HS-27A (cell line): ENCODE data around the gene COL21A1.
"Not testable (repeated sequence)": the region's sequence is repeated elsewhere in the genome, so short reads cannot be mapped to it uniquely, and the experiment has no call there.

Source experiments
- DNase-seq: peaks from one replicate; pipeline ENCODE4 v3.0.0-alpha.2; 2012; ENCODE audit warnings: low read depth, missing footprints

The COL21A1 gene

DNA sequence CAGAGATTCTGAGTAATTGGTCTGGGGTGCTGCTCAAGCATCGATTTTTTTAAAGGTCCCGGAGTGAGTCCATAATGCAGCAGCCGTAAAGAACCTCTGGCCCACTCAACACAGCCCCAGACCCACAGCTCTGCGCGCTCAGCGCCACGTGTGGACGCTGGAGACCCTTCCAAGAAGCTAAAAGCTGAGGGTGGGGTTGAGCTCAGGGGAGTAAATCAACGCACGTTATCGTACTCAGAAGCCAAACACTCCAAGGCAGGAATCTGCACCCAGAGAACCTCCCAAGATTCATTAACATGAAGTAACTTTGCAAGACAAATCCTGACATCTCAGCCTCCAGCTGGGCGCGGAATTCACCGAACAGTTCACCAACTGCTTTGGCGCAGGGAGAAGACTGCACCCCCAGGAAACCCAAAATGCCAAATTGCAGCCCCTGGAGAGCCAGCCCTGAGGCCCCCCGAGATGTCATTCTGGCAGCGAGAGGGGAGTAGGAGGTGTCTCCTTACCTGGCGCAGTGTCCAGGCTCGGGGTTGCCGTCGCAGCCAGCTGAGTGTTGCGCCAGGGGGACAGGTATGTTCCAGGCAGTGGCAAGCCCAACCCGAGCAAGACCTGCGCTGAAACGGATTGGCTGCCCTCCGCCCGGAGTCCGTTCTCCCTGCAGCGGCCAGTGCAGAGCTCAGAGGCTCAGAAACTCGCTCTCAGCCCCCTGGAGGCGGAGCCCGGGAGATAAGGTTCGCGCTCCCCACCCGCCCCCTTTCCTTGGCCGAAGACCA, at the start of gene COL21A1:
Gene COL21A1, minus strand, starts transcription at position 700 of the 773 bp plus-strand sequence. CDS start 64,962 bp downstream, outside the sequence.
- no peak for DNase-seq

DNA sequence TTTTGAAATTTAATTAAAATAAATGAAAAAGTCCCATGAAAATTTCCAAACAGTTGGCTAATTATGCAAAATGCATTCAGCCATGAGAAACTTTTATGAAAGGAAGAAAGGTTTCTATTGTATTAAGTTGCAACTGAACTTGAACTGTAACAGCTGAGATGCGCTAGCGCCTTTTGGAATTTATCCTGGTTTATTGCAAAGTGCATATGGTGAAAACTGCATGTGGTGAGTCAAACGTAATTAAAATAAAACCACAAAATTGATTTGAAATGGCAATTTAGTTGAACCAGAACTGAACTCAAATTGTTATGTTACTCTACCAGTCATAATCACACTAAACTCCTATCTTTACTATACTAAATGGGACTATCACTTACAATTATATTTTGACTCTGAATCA, 46.4 kb upstream of the COL21A1 start:
- DNase-seq = no peak

DNA sequence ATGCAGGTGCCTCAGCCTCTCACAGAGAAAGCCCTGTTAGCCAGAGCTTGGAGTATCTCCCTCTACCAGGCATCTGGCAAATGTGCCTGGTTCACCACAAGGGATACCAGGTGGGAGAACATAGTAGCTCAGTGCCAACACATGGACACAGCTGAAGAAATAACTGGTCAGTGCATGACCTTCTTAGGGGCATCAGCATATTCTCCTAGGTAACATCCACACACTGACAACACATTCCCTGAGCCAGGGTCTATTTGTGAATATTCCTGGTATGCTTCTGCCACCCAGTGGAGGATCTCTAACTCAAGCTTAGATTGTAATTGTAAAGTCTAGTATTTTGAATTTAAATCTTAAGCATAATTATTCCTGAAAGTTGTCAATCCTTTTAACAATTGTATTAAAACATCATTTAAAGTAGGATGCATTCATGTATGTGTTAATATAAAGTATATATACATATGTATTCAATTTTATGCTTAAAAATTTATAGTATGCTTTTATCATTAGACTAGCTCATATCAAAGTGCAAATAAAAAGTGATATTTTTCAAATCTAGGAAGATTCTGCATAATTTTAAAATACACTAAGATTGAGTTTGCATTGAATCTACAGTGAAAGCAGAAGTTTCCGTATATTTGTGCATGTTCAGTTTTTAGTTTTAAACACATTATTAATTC, 45.3 kb upstream of the COL21A1 start:
- no peak for DNase-seq

DNA sequence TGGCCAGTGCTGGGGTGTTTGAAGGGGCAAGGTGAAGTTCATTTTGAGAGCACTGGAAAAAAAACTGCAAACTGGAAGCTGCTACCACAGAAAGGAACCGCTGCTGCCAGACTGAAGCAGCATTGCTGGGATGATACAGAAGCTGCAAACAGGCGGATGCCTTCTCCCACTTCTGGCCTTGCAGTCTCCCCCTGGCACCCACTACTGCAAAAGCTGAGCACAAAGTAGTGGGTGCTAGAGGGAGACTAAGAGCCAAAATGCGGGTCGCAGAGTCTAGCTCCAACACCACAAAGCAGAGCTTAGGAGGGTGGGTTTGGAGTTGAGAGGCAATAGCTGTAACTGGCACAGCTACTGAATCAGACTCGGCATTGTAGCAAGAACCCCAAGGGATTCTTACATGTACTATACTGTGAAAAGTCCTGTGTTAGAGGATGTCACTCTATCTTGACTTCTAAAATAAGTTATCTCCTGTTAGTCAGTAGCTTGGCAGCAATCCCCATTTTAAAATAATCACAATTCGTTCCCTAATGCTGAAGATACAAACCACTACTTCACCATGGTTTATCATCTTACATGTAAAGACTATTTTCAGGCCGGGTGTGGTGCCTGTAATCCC, 44.0 kb upstream of the COL21A1 start:
- no peak for DNase-seq

DNA sequence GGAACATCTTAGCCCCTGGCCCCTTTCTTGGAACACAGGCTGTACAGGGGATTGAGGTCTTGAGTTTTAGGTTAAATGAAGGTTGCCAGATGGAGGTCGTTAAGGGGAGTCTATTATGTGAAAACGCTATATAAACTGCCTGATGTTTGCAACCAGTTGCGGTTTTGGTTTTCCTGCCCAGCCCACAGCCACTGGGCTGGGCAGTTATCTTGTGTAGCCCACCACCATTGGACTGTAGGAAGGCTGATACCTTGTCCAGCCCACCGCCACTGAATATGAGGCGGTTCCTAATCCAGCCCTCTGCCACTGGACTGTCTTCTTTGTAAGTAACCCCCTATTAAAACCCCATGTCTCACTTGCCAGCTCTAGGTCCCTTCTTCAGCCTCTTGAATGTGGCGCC, 42.3 kb upstream of the COL21A1 start:
- no peak for DNase-seq

DNA sequence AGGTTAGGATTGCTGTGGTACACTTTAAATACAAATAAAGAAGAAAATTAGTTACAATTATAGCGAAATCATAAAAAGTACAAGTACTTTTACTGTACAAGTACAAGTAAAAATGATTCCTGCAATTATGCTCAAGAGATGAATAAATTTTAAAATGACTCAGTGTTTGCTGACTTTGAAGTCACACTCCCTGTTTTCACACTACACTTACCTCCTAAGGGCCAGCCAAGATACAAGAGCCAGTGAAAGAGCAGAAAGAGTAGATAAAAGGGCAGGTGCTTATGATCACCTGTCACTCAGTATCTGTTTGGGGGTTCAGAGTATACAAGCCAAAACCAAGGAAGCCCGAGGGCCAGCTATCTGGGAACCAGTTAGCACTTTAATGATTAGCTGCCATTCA, 41.0 kb upstream of the COL21A1 start:
- no peak for DNase-seq

DNA sequence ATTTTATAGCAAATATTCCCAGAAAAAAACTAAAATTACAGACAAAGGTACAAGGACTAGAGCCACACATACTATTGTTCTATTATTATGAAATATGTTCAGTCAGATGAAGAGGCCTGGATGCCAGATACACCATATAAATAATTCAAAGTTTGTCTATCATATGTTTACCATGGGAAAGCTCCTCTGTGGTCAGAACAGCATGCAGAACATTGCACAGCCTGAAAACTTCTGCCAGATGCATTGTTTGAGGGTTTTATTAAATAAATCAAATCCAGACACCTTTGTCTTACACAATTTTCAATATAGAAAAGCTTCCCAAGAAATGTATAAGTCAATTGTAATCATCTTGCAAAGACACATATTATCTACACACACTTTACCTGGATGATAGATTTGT, 35.0 kb upstream of the COL21A1 start:
- no peak for DNase-seq

DNA sequence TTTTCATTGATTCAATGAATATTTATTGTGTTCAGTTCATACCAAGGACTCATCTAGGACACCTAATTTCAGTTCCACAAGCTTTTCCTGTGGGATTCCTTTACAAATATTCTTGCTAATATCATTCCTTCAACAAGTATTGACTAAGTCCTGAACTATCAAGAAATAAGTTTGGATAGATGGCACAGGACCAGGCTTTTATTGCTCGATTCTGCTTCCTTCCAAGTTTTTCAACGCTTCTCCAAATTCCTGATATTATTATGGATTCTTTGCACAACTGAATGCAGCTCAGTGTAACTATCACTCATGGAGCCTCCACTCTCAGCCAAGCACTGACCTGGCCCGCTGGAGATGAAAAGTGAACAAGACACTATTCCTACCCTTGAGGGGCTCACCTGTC, 32.7 kb upstream of the COL21A1 start:
- DNase-seq = no peak

DNA sequence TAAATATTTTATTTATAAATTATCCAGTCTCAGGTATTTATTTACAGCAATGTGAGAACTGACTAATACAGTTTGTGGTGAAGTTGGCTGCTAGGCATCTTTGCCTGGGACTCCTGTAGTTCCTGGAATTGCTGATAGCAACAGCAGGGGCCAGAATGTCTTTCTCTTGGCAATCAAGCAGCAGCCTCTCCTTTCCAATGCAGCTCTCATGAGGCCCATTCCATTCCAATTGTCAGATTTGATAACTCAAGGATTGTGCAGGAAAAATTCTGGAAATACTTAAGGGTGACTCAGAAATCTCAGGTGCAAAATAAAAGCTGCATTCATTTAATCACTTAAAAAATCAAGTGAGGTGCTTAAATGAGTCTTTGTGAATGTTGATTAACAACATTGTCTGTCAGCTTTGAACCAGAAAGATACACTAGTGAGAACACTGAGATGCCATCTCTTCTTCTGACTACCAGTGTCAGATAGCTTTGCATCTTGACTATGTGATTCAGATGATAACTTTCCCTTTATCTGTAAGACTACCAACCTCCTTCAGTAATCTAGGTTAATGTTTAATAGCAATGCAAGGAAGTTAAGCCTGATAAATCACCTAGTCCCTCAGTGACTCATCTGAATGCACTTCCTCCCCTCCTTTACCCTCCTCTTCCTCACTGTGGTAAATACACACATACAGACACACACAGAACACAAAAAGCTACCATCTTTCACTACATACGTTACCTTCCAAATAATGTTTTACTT, 32.1 kb upstream of the COL21A1 start:
- no peak for DNase-seq

DNA sequence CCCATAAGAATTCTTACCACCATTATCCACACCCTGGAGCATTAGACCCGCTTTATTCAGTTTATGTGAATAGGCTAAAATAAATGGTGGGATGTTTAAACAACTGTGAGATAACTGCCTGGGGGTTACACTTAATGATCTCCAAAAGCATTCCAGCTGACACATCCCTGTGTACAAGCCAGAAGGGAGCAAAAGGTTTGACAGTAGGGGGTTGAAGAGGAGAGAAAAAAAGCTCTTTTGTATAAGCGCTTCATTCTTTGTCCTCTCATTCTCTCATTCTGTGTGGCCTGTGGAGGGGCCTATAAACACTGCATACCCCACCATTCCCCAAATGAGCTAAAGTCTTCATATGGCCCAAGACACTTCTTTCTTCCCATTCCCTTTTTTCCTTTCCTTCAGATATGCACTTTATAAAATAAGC, 30.8 kb upstream of the COL21A1 start:
- no peak for DNase-seq

DNA sequence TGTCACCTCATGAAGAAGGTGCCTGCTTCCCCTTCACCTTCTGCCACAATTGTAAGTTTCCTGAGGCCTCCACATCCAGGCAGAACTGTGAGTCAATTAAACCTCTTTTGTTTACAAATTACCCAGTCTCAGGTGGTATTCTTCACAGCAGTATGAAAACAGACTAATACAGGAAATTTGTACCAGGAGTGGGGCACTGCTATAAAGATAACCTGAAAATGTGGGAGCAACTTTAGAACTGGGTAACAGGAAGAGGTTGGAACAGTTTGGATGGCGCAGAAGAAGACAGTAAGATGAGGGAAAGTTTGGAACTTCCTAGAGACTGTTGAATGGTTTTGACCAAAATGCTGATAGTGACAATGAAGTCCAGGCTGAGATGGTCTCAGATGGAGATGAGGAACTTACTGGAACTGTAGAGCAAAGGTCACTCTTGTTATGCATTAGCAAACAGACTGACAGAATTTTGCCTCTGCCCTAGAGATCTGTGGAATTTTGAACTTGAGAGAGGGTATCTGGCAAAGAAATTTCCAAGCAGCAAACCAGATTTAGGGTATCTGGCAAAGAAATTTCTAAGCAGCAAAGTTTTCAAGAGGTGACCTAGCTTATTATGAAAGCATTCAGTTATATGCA, 23.5 kb upstream of the COL21A1 start:
- no peak for DNase-seq

DNA sequence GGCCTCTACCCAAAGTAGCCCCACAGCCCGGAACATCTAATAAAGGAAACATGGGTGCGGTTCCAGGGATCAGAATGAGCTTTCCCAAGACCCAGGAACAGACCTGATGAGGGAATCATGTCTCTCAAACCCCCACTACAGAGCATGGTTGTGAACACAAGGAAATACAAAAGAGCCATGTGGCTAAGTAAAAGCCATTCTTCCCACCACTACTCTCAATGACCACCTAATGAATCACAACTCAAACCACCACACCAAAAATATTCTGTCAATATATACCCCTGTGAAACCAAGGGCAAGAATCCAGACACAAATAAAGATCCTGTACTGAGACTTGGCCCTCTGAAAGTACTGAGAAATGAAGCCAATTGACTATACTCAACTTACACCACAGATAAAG, 20.9 kb upstream of the COL21A1 start:
- no peak for DNase-seq

DNA sequence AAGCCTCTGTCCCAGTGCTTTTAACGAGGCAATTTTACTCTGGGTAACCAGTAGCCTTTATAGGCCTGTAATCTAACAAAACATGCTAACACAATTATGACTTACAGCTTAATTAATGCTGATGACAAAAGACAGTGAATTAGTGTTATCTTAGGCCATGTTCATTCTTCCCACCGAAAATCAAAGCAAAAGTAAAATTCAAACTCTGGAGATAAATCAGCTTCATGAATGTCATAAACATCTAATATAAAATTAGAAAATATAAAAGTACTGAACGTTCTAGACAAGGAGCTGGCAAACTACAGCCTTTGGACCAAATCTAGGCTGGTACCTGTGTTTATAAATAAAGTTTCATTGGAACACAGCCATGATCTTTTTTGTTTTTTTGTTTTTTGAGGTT, 18.6 kb upstream of the COL21A1 start:
- no peak for DNase-seq

DNA sequence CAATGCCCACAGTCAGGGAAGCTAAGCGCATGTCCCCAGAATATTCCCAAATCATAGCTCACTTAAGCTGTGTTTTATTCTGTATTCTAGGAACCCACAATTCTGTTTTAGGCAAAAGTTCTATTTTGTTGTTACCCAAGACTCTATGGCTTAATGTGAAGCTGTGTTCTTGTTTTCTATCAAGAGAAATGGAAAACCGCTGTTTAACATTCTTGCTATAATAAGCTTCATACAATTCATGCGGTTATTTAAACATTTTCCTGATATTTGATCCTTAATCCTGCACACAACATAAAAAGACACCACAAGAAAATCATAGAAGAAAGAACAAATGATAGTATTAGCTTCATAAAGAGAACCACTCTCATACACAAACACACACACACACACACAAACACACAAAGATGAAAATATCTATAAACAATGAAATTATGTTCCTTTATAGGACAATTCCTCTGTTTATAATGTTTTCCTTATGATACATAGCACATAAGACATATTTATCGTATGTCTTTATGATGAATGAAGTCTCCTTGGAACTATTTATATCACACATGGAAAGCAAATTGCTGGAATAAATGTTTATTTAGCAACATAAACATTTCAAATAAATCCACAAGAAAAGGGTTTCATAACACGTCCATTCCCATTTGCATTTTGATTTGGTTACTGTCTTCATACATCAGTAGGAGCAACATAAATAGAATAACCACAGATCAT, 16.4 kb upstream of the COL21A1 start:
- DNase-seq = no peak

DNA sequence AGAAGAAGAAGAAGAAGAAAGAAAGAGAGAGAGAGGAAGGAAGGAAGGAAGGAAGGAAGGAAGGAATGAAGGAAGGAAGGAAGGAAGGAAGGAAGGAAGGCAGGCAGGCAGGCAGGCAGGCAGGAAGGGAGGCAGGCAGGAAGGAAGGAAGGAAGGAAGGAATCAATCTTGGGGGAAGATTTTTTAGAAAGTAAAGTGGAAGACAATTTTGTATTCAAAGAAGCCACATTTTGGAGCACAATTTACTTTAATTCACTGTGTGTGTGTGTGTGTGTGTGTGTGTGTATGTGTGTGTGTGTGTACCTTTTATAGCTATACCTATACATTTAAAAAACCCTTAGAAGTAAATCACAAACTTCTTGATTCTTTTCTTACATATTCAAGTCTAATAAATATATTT, 13.2 kb upstream of the COL21A1 start:
- not testable (repeated sequence) for DNase-seq

DNA sequence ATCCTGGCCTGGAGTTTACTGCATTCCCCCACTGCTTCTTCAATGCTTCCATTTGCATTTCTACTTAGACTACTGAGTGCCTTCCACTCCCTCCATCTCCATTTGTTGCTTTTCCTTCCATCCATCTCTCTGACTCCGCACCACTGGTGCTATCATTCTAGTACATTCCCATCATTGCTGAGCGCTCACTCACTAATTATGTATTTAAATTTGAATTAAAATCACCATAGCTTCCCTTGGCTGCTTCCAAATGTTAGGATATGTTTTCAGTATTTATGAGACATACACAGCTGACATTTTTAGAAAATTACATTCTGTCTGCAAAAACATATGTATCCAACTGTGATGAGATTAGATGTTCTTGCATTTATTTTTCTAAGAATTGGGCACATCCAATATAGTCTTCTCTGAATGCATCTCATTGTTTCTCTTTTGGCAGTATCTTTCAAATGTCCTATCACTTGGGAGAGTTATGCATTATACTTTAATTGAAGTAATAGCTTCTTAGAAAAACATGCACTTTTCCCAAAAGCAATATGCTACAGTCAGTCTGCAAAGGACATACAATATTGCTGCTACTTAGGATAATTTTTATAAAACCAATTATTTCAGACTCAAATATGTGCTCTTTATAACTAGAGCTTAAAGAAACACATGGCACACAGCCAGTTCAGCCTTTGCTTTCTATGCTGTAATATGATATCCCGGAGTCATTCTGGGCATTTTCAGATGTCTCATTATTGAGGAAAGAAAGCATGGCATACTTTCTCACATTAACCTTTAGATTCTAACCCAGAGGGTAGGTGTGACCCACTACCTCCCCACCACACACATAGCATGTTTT, 12.1 kb upstream of the COL21A1 start:
- no peak for DNase-seq

DNA sequence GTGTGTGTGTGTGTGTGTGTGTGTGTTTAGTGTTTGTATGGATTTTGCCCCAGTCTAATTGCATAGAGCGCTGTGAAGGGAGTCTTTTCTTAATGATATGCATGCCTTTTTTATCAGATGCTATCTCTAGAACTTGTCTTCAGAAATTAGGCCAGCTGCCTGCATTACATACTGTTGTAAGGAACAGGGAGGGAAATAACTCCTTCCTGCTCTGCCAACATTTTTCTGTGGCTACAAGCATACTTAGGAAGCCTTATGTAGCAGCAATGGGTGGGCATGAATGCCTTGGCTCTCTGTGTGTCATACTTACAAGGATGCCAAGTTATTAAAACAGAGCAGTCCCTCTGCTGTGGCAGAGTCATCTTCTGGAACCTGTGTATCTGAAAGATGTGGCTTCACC, 8.0 kb upstream of the COL21A1 start:
- no peak for DNase-seq

DNA sequence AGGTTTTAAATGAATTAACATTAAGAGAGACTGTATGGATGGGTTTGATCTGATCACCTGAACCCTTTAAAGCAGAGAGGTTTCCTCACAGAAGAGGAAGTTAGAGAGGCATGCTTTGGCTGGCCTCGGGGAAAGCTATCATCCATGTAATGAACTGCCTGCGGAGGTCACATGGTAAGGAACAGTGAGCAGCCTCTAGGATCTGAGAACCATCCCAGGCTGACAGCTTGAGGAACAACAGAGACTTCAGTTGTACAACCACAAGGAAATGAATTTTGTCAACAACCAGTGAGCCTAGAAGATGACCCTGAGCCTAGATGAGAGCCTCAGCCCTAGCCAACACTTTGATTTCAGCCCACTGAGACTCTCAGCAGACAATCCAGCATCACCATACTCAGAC, 2.9 kb upstream of the COL21A1 start:
- DNase-seq = no peak

DNA sequence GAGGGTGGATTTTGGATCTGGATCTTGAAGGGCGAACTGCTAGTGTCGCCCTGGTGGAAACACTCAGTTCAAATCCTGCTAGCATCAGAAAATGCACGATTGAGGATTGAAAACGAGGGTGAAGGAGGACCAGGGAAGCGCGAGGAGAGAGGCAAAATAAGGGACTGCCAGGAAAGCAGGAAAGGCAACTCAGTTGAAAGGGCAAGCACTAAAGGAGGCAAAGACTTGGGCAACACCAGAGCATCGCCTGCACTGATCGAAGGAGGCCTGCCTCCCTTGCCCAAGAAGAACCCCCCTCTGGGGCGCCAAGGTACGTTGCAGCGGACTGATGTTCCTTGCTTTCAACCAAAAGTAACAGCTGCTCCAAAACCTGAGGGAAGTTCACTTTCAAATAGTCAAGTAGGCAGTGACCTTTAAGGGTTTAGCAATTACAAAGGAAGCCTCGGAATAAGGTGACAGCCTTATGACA, 308 bp upstream of the COL21A1 start:
- DNase-seq = no peak

DNA sequence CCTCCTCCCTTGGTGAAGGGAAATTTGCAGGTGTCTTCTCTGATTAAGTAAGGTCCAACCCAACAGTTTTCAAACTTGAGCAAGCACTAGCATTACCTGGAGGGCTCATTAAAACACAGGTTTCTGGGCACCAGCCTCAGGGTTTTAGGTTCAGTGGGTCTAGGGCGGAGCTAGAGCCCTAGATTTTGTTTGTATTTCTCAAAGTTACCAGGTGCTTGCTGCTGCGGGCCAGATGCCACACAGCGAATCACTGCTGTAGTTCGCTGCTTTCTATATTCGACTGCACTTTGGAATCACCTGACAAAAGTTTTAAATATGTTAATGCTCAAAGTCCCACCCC, 869 bp downstream of the COL21A1 start:
- DNase-seq = no peak
